HG03575 (cell line): ENCODE data around the gene C11orf71.

Experiments
- ATAC-seq: cut with Tn5 transposase; IDR thresholded peaks from one replicate; pipeline ENCODE4 v1.9.1; 2021; ENCODE audit not compliant: unreplicated experiment, insufficient number of reproducible peaks, low FRiP score; ENCODE audit errors: extremely low read depth

Gene C11orf71

GRCh38 chr11:114367244-114367957 lies 32.9 kb downstream of the C11orf71 start:
- ATAC-seq = no peak

- no peak for ATAC-seq
Measured at GRCh38 chr11:114366331-114367243, 33.7 kb downstream of the C11orf71 start.

GRCh38 chr11:114362958-114363357 lies 37.4 kb downstream of the C11orf71 start:
- no peak for ATAC-seq

DNA sequence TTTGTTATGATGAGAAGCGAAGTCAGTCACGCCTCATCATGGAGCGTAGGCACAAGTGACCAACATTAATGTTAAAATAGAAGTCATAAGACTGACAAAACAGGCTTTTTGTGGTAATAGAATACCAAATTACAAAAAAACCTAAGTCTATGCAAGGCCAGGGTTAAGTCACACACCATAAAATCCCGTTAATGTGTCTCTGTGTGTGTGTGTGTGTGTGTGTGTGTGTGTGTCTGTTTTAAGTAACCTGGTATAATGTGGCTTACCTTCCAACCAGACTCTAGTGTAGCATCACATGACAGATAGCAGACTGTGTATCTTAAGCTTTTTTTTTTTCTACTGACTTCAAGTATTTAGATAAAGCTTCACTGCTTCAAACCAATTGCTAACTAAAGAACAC lies 38.0 kb downstream of the C11orf71 start:
- ATAC-seq = no peak

GRCh38 chr11:114359342-114359741 lies 41.0 kb downstream of the C11orf71 start:
- ATAC-seq = no peak

DNA sequence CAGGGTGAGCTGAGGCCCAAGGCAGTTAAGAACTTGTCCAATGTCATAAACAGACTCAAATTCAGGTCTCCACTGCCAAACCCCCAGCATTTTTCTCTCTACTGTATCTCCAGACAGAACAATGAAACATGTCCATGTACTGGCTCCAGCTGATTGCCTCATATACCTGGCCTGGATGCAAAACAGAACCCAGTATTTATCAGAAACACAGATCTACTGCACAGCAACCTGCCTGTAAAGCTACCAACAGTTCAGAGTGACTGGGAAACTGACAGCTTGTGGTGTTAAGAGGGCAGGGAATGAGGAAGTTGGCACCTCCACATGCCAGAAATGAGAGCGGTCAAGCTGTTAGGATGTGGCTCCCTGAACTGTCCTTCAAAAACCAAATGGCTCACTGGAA lies 41.6 kb downstream of the C11orf71 start:
- no peak for ATAC-seq

- no peak for ATAC-seq
Measured at GRCh38 chr11:114354076-114354475, 46.2 kb downstream of the C11orf71 start.

DNA sequence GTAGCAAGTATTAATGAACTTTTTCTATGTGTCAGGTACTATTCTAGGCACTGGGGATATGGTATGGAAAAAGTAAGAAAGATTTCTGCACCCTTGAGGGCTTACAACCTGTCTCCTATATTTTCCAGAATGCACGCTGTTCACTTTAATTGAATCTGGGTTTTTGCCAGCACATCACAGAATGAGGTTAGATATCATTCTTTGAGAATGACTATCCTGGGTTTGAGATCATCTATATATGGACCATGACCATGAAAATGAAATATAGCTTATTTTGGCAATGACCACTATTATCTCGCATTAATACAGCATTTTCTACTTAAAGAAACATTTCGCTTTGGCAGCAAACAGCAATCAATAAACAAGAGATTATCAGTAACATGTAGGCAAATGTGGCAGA lies 46.9 kb downstream of the C11orf71 start:
- ATAC-seq = no peak

DNA sequence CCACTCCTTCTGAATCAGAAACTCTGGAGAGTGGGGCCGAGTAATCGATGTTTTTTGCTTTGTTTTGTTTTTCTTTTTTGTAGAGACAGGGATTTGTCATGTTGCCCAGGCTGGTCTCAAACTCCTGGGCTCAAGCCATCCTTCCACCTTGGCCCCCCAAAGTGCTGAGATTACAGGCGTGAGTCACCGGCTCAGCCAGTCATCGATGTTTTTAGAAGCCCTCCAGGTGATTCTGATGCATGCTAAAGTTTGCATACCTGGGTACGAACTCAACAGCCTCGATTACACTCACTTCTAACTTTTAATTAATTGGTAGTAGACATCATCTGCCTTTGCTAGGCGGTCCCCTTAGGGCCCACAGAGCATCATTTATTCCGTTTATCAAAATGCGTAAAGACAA lies 50.3 kb downstream of the C11orf71 start:
- no peak for ATAC-seq
